Left ventricle myocardium inferior (tissue), 1 donor: ENCODE data around the gene KCND3. TPM values are rescaled to one million over a fixed set of nuclear protein-coding genes. Genes with fewer than 3 reads are reported as not detected.
A peak's percentile ranks its signal among the peaks of the same experiment; 100 is the strongest.

Source experiments
- DNase-seq: peaks from one replicate; pipeline ENCODE4 v3.0.0-alpha.2; 2020
- H3K27ac ChIP-seq: fragments of 200-600 bp; replicated peaks from 2 replicates; pipeline ENCODE4 v1.8.0; 2021
- H3K27me3 ChIP-seq: fragments of 200-600 bp; 2 replicates; pipeline ENCODE4 v1.8.0; 2021; ENCODE audit warnings: low read depth
- H3K36me3 ChIP-seq: fragments of 200-600 bp; 2 replicates; pipeline ENCODE4 v1.8.0; 2021
- H3K4me1 ChIP-seq: fragments of 200-600 bp; 2 replicates; pipeline ENCODE4 v1.8.0; 2021
- H3K4me3 ChIP-seq: fragments of 200-600 bp; 2 replicates; pipeline ENCODE4 v1.8.0; 2021; ENCODE audit warnings: mild to moderate bottlenecking, moderate library complexity
- H3K9me3 ChIP-seq: fragments of 200-600 bp; replicated peaks from 2 replicates; pipeline ENCODE4 v1.8.0; 2021
- CTCF ChIP-seq: fragments of 200-600 bp; IDR thresholded peaks from 2 replicates; pipeline ENCODE4 v1.8.0; 2021; ENCODE audit warnings: antibody characterized with exemption, mild to moderate bottlenecking, borderline replicate concordance
- intact Hi-C: fragments of 100-400 bp; cut with micrococcal nuclease; formaldehyde crosslinking; loops from one replicate; pipeline ENCODE4 v1.11.0; 2022
- total RNA-seq: library from RNA; stranded (reverse); fragmentation: NEBNext Ultra II Directional; extraction: Animal tissue kit (Norgen Biotek cat#: 25700); gene quantifications from one replicate; pipeline ENCODE4 v1.2.1, GENCODE V29; 2021
- donor health status: DM: no; HTN: yes; CAD: no; lungs with severe emphysema.

Gene KCND3
- total RNA-seq, 1 donor from 2014 or later, result 19.2 TPM

- no peak for TF ChIP-seq CTCF
- H3K9me3 ChIP-seq, result no peaks in the 10 kb centered on the region
- H3K27me3 ChIP-seq, result no peaks in the 10 kb centered on the region
- intact Hi-C loops, result no loop called here
- peak overlapping the region; percentile 83 for H3K4me3 ChIP-seq
- H3K27ac ChIP-seq, result peak overlapping the region; percentile 98
- DNase-seq, result no peak
- H3K36me3 ChIP-seq, result no peaks in the 10 kb centered on the region
- H3K4me1 ChIP-seq, result peaks cover 82% of the 10 kb centered on the region
Measured at GRCh38 chr1:111738133-111738435, 251.4 kb downstream of the KCND3 start.

DNA sequence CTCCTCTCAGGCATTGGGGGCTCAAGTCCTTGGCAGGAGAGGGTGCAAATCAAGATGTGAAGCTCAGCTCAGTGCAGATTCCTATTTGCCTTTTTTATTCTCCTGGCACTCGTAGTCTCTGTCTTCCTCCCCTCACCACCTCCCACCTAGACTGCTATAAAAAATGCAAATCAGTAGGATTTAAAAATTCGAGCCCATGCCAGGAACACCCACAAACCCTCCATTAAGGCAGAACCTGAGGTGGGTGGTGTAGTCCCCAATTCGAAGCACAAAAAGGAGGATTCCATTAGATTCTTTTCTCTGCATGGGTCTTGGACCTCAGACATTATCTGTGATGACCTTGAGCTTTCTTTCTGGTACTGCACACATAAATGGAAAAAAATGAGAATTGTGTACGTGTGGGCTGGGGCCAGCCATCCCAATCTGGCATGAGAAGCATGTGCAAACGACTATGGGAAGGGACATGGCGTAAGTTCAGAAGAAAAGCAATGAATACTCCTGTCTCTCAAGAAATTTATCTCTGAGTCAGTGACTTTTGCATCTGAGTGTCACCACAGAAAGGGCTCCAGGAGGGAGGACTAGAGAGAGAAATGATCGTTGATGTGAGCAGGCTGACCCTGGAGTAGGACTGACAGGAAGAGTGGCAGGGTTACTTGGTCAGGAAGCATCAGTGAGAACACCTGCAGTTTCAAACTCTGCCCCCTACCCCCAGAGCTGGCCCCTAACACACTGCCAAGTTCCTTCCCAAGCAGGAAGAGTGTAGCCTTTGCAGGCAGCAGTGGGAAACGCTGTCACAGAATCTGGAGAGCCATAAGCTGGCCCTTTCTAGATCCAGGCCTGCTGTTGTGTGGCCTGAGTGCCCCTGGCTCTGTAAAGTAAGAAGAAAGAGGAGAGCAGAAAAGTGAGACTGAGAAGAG is 252.0 kb downstream of the KCND3 start:
- peak overlapping the region; percentile 83 for H3K4me3 ChIP-seq
- intact Hi-C loops, result no loop called here
- H3K4me1 ChIP-seq, result peaks cover 84% of the 10 kb centered on the region
- no peak for DNase-seq
- no peak for TF ChIP-seq CTCF
- H3K27me3 ChIP-seq, result no peaks in the 10 kb centered on the region
- peak overlapping the region; percentile 98 for H3K27ac ChIP-seq
- no peaks in the 10 kb centered on the region for H3K9me3 ChIP-seq
- no peaks in the 10 kb centered on the region for H3K36me3 ChIP-seq

- Histone ChIP-seq H3K36me3 (peaks cover 4% of the 10 kb centered on the region), H3K4me3 (peak overlapping the region; percentile 83), H3K9me3 (no peaks in the 10 kb centered on the region), H3K27me3 (no peaks in the 10 kb centered on the region), H3K4me1 (peaks cover 92% of the 10 kb centered on the region), H3K27ac (peak overlapping the region; percentile 98)
- DNase-seq, result peak; percentile 85
- TF ChIP-seq CTCF, result no peak
- intact Hi-C loops, result no loop called here
Measured at GRCh38 chr1:111736548-111737215, 252.8 kb downstream of the KCND3 start.

- H3K9me3 ChIP-seq, result no peaks in the 10 kb centered on the region
- no peak for TF ChIP-seq CTCF
- intact Hi-C loops, result no loop called here
- H3K36me3 ChIP-seq, result peaks cover 9% of the 10 kb centered on the region
- no peak for DNase-seq
- H3K27ac ChIP-seq, result peak overlapping the region; percentile 98
- peak overlapping the region; percentile 83 for H3K4me3 ChIP-seq
- H3K4me1 ChIP-seq, result peaks cover 95% of the 10 kb centered on the region
- no peaks in the 10 kb centered on the region for H3K27me3 ChIP-seq
Measured at GRCh38 chr1:111735858-111736544, 253.5 kb downstream of the KCND3 start.

DNA sequence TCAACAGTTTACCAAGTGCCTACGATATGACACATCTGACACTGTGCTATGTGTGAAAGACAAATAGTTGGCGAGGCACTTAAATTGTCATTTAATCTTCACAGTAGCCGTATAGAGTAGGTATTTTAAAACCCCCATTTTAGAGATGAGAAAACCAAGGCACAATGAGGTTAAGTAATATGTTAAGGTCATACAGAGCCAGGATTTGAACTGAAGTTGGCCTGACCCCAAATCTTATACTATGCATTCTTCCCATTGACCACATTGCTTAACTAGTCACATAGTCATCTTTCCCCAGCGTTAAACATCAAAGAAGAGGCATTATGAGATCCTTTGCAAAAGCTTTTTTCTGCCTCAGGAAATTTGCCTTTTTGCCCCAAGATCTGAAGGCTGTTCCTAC is 254.1 kb downstream of the KCND3 start:
- TF ChIP-seq CTCF, result no peak
- no peaks in the 10 kb centered on the region for H3K9me3 ChIP-seq
- H3K4me3 ChIP-seq, result peak overlapping the region; percentile 83
- intact Hi-C loops, result no loop called here
- no peak for DNase-seq
- peaks cover 97% of the 10 kb centered on the region for H3K4me1 ChIP-seq
- peak overlapping the region; percentile 98 for H3K27ac ChIP-seq
- H3K36me3 ChIP-seq, result peaks cover 13% of the 10 kb centered on the region
- H3K27me3 ChIP-seq, result no peaks in the 10 kb centered on the region
